HEK293 (cell line): ENCODE results near the gene RUFY2.
A peak's percentile ranks its signal among the peaks of the same experiment; 100 is the strongest.

Experiments
- CTCF ChIA-PET: fragments of 350-600 bp; formaldehyde crosslinking; extraction: SDS; loops from one replicate; lab custom pipeline; 2021; ENCODE audit warnings: antibody characterized with exemption; lab: Yijun Ruan, JAX
- POLR2A ChIA-PET: fragments of 300-600 bp; formaldehyde crosslinking; extraction: SDS; loops from one replicate; lab custom pipeline; 2020; ENCODE audit warnings: antibody characterized with exemption, inconsistent platforms; lab: Yijun Ruan, JAX
- H3K27ac ChIP-seq: fragments of 200-500 bp; sonication (Bioruptor generic); 2 replicates; pipeline ENCODE4 v1.5.1; 2014; ENCODE audit warnings: low read depth, low read length, control low read depth, inconsistent platforms; ENCODE audit errors: extremely low read depth
- H3K36me3 ChIP-seq, 2 experiments: fragments of 200-500 bp in 1 of 2; sonication (Bioruptor generic) in 1 of 2; 1 replicate in 1 of 2; 2 replicates in 1 of 2; pipeline ENCODE4 v1.5.1; 2014 to 2017; ENCODE audit warnings: inconsistent platforms in 2 of 2, low read length in 2 of 2; ENCODE audit not compliant: control insufficient read depth in 2 of 2, insufficient read depth in 1 of 2
- H3K4me1 ChIP-seq: fragments of 200-500 bp; sonication (Bioruptor generic); 2 replicates; pipeline ENCODE4 v1.5.1; 2014; ENCODE audit warnings: mild to moderate bottlenecking, low read length, inconsistent platforms; ENCODE audit not compliant: control insufficient read depth, insufficient read depth
- H3K4me3 ChIP-seq: 2 replicates; pipeline ENCODE4 v1.5.1; 2011; ENCODE audit warnings: low read depth, mild to moderate bottlenecking, control low read depth, low read length, moderate library complexity
- H3K9me3 ChIP-seq: fragments of 200-500 bp; sonication (Bioruptor generic); 2 replicates; pipeline ENCODE4 v1.5.1; 2014; ENCODE audit warnings: low read depth, low read length, inconsistent platforms; ENCODE audit not compliant: control insufficient read depth, insufficient read depth
- EGR2 ChIP-seq: fragments of 450-650 bp; formaldehyde crosslinking; IDR thresholded peaks from 2 replicates; pipeline ENCODE4 v1.5.1; 2016; ENCODE audit warnings: low read depth, missing biosample characterization, missing genetic modification characterization
- IKZF3 ChIP-seq: fragments of 450-650 bp; IDR thresholded peaks from 2 replicates; pipeline ENCODE4 v1.5.0; 2018; ENCODE audit warnings: missing biosample characterization, mild to moderate bottlenecking, missing genetic modification characterization, moderate library complexity
- KLF16 ChIP-seq: fragments of 450-650 bp; formaldehyde crosslinking; IDR thresholded peaks from 2 replicates; pipeline ENCODE4 v1.5.1; 2017; ENCODE audit warnings: missing biosample characterization, missing genetic modification characterization
- SCRT2 ChIP-seq: fragments of 450-650 bp; formaldehyde crosslinking; IDR thresholded peaks from 2 replicates; pipeline ENCODE4 v1.5.1; 2016; ENCODE audit warnings: missing biosample characterization, missing genetic modification characterization
- ZBTB11 ChIP-seq: fragments of 450-650 bp; formaldehyde crosslinking; conservative IDR thresholded peaks from 2 replicates; pipeline ENCODE4 v1.5.1; 2016; ENCODE audit warnings: low read depth, missing biosample characterization, missing genetic modification characterization
- ZNF221 ChIP-seq: fragments of 450-650 bp; formaldehyde crosslinking; IDR thresholded peaks from 2 replicates; pipeline ENCODE4 v1.5.1; 2017; ENCODE audit warnings: missing biosample characterization, missing genetic modification characterization, borderline replicate concordance
- ZNF302 ChIP-seq: fragments of 450-650 bp; formaldehyde crosslinking; IDR thresholded peaks from 2 replicates; pipeline ENCODE4 v1.5.1; 2016; ENCODE audit warnings: missing biosample characterization, missing genetic modification characterization, low read depth
- ZNF354C ChIP-seq: fragments of 450-650 bp; formaldehyde crosslinking; IDR thresholded peaks from 2 replicates; pipeline ENCODE4 v1.5.1; 2016; ENCODE audit warnings: missing biosample characterization, missing genetic modification characterization, low read depth, borderline replicate concordance
- ZNF366 ChIP-seq: fragments of 450-650 bp; formaldehyde crosslinking; conservative IDR thresholded peaks from 2 replicates; pipeline ENCODE4 v1.5.1; 2016; ENCODE audit warnings: missing biosample characterization, missing genetic modification characterization
- ZNF555 ChIP-seq: fragments of 450-650 bp; formaldehyde crosslinking; conservative IDR thresholded peaks from 2 replicates; pipeline ENCODE4 v1.5.1; 2017; ENCODE audit warnings: missing biosample characterization, mild to moderate bottlenecking, missing genetic modification characterization, inconsistent platforms
- ZNF658 ChIP-seq: fragments of 450-650 bp; formaldehyde crosslinking; IDR thresholded peaks from 2 replicates; pipeline ENCODE4; 2016; ENCODE audit warnings: missing biosample characterization, missing genetic modification characterization
- ZNF837 ChIP-seq: fragments of 450-650 bp; formaldehyde crosslinking; IDR thresholded peaks from 2 replicates; pipeline ENCODE4 v1.5.1; 2016; ENCODE audit warnings: missing biosample characterization, missing genetic modification characterization
- TF ChIP-seq, protein P1 (sequence below): fragments of 450-650 bp; IDR thresholded peaks from 2 replicates; pipeline ENCODE4 v1.5.1; 2018; ENCODE audit warnings: missing biosample characterization, missing genetic modification characterization
- TF ChIP-seq, protein P2 (sequence below): fragments of 450-650 bp; formaldehyde crosslinking; IDR thresholded peaks from 2 replicates; pipeline ENCODE4 v1.5.1; 2016; ENCODE audit warnings: missing biosample characterization, missing genetic modification characterization

The RUFY2 gene

DNA sequence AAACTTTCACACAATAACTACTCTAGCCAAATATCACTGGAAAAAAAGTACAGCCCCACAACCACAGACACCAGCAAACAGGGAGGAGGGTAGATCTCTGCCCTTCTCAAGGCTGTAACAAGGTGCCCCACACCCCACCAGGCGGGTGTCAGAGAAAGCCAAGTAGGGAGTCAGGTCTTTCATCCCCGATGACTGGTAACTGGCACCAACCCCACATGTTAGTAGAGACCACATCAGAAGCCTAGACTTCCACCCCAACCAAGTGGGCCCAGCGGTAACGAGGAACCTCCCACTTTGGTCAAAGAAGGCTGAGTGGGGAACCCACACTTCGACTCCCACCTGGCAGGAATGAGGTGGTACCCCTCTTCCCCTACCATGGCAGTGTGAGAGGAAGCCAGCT is 16.4 kb upstream of the RUFY2 start (continued):
- TF ChIP-seq ZNF221 (tag by site-specific recombination) (no peak), ZNF837 (tag by site-specific recombination) (no peak), ZNF658 (no peak), ZNF555 (no peak)
- TF ChIP-seq, protein P1, sequence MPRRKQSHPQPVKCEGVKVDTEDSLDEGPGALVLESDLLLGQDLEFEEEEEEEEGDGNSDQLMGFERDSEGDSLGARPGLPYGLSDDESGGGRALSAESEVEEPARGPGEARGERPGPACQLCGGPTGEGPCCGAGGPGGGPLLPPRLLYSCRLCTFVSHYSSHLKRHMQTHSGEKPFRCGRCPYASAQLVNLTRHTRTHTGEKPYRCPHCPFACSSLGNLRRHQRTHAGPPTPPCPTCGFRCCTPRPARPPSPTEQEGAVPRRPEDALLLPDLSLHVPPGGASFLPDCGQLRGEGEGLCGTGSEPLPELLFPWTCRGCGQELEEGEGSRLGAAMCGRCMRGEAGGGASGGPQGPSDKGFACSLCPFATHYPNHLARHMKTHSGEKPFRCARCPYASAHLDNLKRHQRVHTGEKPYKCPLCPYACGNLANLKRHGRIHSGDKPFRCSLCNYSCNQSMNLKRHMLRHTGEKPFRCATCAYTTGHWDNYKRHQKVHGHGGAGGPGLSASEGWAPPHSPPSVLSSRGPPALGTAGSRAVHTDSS (tag by site-specific recombination), result no peak

- Histone ChIP-seq H3K36me3 (peaks cover 43 to 80% of the 10 kb centered on the region in 2 experiments), H3K4me3 (no peak overlapping the region), H3K27ac (no peak overlapping the region), H3K4me1 (no peaks in the 10 kb centered on the region), H3K9me3 (no peaks in the 10 kb centered on the region)
- POLR2A ChIA-PET, result no interaction called here
- TF ChIP-seq ZNF658, result no peak
- no peak for TF ChIP-seq ZNF302 (tag by site-specific recombination)
- TF ChIP-seq ZBTB11 (tag by site-specific recombination), result no peak
- no peak for TF ChIP-seq KLF16 (tag by site-specific recombination)
- CTCF ChIA-PET, result no interaction called here
Measured at GRCh38 chr10:68419376-68419775, 12.3 kb upstream of the RUFY2 start.

DNA sequence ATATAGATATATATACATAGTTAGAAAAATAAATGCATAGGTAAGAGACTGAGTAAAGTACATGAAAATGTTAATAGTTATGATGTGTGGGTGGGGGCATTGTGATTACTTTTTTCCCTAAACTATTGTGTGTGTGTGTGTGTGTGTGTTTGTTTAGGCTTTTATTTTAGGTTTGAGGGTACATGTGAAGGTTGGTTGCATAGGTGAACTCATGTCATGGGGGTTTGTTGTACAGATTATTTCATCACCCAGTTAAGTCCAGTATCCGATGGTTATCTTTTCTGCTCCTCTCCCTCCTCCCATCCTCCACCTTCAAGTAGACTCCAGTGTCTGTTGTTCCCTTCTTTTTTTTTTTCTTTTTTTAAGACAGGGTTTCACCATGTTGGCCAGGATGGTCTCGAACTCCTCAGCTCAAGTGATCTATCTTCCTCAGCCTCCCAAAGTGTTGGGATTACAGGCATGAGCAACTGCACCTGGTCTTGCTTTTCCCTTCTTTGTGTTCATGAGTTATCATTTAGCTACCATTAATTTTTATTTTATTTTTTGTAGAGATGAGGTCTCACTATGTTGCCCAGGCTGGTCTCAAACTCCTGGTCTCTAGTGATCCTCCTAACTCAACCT is 1.9 kb upstream of the RUFY2 start:
- H3K4me1 ChIP-seq, result no peaks in the 10 kb centered on the region
- no peaks in the 10 kb centered on the region for H3K9me3 ChIP-seq
- H3K4me3 ChIP-seq, result no peak overlapping the region
- CTCF ChIA-PET, result interaction anchor here (0.7 kb wide), 1 partner anchor 11 kb away, joined by 5 read pairs; no protein-coding TSS in a partner anchor
- POLR2A ChIA-PET, result interaction anchor here (0.7 kb wide), 1 partner anchor 555 kb away, joined by 3 read pairs; no protein-coding TSS in a partner anchor
- no peak for TF ChIP-seq ZNF354C (tag by site-specific recombination)
- TF ChIP-seq IKZF3, result no peak
- peak; percentile 29; the same call in 1 of the 2 replicates for TF ChIP-seq ZNF366 (tag by site-specific recombination)
- no peak for TF ChIP-seq SCRT2 (tag by site-specific recombination)
- 0 out of 2 replicates have a peak, but pooled peaks have one; percentile 8 for TF ChIP-seq EGR2 (tag by site-specific recombination)
- TF ChIP-seq, protein P2, sequence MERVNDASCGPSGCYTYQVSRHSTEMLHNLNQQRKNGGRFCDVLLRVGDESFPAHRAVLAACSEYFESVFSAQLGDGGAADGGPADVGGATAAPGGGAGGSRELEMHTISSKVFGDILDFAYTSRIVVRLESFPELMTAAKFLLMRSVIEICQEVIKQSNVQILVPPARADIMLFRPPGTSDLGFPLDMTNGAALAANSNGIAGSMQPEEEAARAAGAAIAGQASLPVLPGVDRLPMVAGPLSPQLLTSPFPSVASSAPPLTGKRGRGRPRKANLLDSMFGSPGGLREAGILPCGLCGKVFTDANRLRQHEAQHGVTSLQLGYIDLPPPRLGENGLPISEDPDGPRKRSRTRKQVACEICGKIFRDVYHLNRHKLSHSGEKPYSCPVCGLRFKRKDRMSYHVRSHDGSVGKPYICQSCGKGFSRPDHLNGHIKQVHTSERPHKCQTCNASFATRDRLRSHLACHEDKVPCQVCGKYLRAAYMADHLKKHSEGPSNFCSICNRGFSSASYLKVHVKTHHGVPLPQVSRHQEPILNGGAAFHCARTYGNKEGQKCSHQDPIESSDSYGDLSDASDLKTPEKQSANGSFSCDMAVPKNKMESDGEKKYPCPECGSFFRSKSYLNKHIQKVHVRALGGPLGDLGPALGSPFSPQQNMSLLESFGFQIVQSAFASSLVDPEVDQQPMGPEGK (tag by site-specific recombination), result peak; percentile 53; the same call in 1 of the 2 replicates
- TF ChIP-seq, all 188 proteins: peak for 3
- Histone ChIP-seq H3K27ac (no peak overlapping the region), H3K36me3 (peaks cover 0 to 4% of the 10 kb centered on the region in 2 experiments; a peak in 2 of 3 replicates)
